ENCODE data around the gene PYURF.

PYURF gene

DNA sequence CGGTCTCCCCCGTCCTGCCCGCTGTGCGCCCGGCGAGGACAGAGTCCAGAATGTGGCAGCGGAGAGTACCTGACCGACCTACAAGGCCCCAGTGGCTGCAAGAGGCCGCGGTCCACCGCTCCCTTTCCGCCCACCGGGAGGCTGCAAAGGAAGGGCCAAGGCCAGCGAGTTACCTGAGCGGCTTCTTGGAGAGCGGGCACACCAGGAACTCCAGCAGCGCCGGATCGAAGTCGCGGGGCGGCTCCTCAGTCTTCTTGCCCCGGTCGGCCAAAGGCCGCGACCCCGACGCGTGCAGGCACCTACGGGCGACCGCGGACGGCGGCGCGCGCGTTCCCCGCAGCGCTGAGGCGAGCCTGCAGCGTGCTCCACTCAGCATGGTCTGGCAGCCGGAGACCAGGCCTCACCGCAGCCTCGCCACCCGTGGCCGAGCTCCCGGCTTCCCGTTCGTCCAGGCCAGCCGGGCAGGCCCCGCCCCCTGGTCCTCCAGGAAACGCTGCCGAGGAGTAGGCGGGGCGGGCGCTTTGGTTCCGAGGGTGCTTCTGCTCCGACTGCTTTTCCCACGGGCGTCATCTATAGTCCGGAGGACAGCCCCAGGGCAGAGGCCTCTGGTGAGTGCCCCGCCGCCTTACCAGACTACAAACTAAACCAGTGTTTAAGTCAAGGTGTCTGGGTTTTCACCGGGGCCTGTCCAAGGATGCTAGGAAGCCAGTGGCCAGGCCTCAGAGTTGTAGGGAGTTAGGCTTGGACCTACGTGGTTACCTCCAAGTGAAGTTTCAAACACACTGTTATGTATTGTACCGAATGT lies at the start of gene PYURF:
TSS of gene PYURF (minus strand) at position 452 of the 805 bp plus-strand sequence. CDS start at position 376, 76 bp downstream.
- DNase-seq, result peak; percentile 85

DNA sequence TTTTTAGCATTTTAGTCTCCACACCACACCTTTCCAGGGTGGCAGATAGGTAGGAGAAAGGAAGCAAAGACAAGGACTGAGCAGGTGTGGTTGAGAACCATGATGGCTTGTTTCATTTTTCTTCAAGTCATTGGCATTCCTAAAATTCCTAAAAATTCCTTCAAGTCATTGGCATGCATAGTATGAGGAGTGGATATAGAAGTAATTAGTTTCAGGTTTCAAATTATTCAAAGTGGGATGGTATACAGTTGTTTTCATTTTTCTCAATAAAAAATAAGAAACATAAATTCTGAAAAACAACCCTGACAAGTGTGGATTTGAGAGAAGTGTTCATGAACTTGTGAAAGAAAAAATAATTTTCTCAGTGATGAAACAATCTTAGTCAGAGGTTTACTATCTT lies 46.4 kb upstream of the PYURF start:
- no peak for DNase-seq

DNA sequence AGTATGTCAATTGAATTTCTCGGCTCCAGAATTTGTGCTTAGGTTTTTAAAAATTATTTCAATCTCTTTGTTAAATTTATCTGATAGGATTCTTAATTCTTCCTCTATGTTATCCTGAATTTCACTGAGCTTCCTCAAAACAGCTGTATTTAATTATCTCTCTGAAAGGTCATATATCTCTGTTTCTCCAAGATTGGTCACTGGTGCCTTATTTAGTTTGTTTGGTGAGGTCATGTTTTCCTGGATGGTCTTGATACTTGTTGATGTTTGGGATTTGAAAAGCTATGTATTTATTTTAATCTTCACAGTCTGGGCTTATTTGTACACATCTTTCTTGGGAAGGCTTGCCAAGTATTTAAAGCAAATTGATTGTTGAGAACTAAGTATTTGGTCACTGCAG lies 44.0 kb upstream of the PYURF start:
- DNase-seq, result no peak

- no peak for DNase-seq
Observed at GRCh38 chr4:88549815-88550214, 26.2 kb upstream of the PYURF start.

DNA sequence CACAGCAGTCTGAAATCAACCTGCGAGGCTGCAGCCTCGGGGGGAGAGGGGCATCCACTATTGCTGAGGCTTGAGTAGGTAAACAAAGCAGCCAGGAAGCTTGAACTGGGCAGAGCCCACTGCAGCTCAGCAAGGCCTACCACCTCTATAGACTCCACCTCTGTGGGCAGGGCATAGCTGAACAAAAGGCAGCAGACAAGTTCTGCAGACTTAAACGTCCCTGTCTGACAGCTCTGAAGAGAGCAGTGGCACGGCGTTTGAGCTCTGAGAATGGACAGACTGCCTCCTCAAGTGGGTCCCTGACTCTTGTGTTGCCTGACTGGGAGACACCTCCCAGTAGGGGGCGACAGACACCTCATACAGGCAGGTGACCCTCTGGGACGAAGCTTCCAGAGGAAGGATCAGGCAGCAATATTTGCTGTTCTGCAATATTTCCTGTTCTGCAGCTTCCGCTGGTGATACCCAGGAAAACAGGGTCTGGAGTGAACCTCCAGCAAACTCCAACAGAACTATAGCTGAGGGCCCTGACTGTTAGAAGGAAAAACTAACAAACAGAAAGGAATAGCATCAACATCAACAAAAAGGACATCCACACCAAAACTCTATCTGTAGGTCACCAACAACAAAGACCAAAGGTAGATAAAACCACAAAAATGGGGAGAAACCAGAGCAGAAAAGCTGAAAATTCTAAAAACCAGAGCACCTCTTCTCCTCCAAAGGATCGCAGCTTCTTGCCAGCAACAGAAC lies 15.9 kb upstream of the PYURF start:
- peak; percentile 48 for DNase-seq

- DNase-seq, result no peak
Observed at GRCh38 chr4:88537709-88538108, 14.1 kb upstream of the PYURF start.

DNA sequence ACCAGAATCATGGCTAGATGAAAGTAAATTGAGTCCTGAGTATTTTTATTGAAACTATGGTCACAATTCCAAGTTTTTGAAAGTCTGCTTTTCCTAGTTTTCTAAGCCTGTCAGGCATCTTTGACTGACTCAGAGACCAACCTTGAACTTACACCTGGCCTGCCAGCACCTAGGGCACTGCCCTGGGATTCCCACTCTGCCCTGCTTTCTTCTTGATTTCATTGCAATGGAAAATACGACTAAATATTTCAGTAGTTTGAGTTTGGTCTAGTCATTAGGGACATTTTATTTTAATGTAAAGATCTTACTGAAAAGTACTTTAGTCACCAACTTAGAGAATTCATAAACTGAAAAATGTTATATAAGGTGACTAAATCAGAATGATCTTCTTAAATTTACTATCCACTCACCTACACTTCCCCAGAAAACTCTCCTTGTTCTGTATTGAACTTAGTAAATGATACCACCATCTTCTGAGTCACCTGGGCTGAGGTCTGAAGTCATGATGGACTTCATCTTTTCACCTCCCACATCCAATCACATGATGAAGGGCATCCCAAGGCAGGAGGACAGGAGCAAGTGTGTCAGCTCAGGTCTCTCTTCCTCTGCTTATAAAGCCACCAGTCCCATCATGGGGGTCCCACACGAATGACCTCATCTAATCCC lies 11.6 kb upstream of the PYURF start:
- no peak for DNase-seq

DNA sequence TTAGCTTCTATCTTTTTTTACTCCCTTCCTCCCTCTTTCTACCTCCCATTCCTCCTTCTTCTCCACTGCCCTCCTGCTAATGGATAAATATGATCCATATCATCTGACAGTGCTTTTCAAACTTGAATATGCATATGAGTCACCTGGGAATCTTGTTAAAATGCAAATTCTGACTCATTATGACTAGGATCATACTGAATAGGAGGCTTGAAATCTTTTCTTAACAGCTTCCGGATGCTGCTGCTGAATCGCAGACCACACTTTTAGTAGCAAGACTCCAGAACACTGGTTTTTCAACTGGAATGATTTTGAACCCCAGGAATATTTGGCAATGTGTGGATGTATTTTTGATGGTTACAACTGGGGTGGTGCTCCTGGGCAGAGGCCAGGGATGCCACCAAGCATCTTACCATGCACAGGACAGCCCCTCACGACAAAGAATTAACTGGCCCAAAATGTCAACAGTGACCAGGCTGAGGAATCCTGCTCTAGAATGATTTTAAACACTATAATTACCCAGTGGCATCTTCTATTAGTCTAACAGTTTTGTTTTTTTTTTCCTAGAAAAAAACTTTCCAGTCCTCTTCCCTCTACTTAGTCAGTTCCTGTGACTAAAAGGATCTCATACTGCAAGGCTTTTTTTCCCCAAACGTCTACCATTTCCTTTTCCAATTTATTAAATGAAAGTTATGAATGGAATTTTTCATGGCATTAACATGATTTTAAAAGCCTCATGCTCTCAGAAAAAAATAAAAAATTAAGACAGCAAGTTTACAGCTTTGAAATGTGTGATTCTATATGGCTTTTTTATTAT lies 10.6 kb upstream of the PYURF start:
- no peak for DNase-seq

GRCh38 chr4:88533088-88533790 lies 9.7 kb upstream of the PYURF start:
- DNase-seq, result no peak

GRCh38 chr4:88531549-88531948 lies 8.0 kb upstream of the PYURF start:
- no peak for DNase-seq

DNA sequence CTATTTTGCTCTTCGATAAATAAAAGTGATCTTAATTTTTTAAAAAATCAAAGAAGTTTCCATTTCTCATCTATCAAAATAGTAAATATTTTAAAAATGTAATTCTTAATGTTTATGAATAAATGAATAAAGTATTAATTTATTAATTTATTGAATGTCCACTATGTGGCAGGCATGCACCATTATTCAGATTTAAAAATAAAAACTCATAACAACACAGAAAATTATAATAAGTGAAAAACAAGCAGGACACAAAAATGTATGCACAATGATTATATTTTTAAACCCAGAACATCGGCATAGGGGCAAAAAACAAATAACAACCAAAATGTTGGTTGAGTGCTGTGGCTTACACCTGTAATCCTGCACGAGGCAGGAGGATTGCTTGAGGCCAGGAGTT lies 5.3 kb upstream of the PYURF start:
- no peak for DNase-seq

GRCh38 chr4:88527787-88528186 lies 4.2 kb upstream of the PYURF start:
- DNase-seq, result no peak

DNA sequence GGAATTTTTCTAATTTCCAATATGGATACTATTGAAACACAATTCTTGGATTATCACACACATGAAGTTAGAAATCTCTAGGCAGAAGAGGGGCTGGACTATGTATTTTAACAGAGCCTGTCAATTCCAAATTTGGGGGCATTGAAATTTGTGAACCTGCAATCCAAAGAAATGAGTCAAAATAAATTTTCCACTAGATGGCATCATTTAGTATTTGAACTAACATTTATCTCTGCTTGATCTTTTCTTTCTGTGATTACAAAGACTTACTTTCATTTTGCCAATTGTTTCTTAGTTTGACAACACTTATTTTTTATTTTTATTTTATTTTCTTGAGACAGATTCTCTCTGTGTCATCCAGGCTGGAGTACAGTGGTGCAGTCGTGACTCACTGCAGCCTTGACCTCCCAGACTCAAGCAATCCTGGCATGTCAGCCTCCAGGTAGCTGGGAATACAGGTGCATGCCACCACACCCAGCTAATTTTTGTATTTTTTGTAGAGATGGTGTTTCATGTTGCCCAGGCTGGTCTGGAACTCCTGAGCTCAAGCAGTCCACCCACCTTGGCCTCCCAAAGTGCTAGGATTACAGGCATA lies 2.7 kb upstream of the PYURF start:
- no peak for DNase-seq

DNA sequence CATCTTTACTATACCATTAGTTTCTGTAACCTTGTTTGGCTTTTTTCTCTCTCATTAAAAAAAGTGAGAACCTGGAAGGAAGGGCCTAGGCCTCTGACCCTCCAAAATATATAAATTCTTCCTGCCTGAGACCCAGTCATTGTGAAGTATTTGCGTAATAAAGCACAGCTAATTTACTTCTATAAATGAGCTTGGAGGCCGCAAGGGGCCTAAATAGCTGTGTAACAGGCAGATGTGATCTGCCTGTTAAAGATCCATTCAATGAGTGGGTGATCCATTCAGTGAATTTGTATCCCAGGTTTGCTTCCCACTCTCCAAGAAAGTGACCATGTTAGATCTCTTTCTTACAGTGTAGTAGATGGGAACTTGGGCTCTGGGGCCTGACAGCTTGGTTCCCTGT lies 595 bp upstream of the PYURF start:
- DNase-seq, result no peak

- DNase-seq, result no peak
Observed at GRCh38 chr4:88522702-88523324, 763 bp downstream of the PYURF start.

DNA sequence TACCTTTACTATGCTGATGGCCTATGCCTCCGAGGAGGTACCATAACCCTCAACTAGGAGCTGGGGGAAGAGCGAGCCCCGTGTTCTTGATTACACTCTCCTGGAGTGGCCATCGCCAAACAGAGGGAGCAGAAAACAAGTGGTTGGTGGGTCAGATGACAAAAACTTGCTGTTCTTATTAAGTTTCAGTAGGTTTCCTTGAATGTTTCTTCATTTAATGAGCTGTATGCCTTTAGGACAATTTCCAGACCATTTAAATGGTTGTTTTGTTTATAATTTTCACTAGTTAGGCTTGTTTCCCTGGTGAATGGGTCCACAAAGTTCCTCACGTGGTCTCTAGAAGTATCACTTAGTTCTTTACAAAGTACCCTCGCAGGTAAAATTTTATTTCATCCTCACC lies 4.7 kb downstream of the PYURF start:
- DNase-seq, result no peak

DNA sequence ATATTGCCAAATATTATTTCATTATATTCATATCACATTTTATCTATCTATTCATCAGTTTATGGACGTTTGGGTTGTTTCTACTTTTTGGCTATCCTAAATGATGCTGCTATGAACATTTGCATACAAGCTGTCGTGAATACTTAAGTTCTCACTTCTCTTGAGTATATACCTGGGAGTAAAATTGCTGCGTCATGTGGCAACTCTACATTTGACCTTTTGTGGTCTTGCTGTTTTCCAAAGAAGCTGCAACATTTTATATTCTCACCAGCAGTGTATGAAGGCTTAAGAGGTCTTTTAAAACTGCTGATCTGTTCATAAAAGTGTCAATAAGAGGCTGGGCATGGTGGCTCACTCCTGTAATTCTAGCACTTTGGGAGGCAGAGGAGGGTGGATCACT lies 5.8 kb downstream of the PYURF start:
- DNase-seq, result no peak

DNA sequence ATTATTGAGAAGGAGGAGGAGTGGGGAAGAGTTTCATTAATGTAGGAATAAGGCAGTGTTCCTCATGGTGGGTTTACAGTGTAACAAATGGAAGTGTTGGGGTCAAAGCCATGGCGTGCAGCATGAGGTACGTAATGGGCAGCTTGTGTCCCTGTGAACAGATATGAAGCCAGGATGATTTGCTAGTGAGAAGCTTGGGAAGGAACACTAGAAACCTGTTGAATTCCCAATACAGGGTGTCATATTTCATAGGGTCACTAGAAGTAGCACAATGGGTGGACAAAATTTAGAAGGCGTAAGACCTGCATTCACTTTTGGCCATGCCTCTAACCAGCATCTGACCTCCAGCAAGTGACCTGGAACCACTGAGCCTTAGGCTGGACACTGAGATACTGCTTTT lies 6.8 kb downstream of the PYURF start:
- no peak for DNase-seq

DNA sequence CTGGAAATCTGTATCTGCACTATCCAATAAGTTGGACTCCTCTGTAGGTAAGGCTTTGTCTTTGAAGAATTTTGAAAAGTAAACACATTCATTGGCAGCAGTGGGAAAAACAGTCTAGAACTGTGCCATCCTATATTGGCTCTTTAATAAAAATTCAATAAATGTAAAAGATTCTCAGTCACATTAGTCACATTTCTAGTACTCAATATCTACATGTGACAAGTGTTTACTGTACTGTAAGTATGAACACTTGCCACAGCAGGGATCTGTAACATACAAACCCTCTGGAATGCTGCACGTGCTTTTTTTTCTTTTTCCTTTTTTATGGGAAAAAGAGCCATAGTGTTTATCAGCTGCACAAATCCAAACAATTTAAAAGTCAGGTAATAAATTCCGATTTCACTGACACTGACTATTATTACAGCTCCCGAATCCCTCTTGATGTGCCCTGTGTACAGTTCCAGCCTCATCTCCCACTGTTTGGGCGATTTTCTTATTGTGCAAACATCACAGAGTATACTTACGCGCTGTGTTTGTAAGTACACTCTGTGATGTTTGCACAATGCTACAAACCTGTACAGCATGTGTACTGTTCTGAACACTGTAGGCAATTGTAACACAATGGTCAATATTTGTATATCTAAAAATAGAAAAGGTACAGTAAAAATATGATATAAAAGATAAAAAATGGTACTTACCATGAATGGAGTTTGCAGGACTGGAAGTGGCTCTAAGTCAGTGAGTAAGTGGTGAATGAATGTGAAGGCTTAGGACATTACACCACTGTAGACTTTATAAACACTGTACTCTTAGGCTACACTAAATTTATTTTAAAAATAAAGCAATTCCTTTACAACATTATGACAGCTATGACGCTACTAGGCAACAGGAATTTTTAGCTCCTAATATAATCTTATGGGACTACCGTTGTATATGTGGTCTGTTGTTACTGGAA lies 8.7 kb downstream of the PYURF start:
- DNase-seq, result peak; percentile 66

DNA sequence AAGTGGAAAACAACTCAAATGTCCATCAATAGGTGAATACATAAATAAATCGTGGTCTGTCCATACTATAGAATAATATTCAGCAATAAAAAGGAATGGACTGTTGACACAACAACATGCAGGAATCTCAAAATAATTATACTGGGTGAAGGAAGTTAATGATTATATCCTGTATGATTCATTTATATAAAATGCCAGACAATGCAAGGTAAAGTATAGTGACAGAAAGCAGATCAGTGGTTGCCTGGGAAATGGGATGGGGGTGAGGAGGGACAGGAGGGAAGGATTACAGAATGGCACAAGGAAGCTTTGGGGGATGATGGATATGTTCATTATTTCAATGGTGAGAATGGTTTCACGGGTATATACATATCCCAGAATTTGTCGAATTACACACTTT lies 12.3 kb downstream of the PYURF start:
- DNase-seq, result no peak
